HFF-Myc (cell line): ENCODE measurements around the gene PDE4B.

Experiments used
- DNase-seq: peaks from one replicate; pipeline ENCODE4 v3.0.0-alpha.2; 2011; ENCODE audit warnings: low read depth; ENCODE audit errors: extremely low read depth
- H3K4me3 ChIP-seq: replicated peaks from 2 replicates; pipeline ENCODE4 v1.5.1; 2011; ENCODE audit warnings: low read depth, mild to moderate bottlenecking, control low read depth, low read length
- TF ChIP-seq, protein P1 (sequence below): IDR thresholded peaks from 2 replicates; pipeline ENCODE4 v1.5.1; 2012; ENCODE audit warnings: mild to moderate bottlenecking, low read depth, low read length, control low read depth; ENCODE audit errors: missing control alignments

Gene PDE4B

DNA sequence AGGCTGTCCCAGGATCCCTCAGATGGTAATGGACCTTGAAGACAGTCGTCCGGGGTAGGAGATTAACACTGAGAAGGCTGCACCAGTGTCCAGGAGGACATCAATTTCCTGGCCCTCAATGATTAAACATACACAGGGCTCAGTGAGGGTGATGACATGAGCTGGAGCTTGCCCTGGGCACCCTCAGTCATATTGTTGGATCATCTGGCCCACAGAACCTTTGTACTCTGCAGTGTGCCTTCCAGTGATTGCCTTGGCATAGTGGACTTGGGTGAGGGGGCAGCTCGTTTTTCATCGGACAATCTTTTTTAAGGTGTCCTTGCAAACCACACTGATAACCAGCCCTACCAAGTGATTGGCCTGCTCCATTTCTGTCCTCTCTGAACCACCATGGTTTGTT lies 630.1 kb downstream of the PDE4B start:
- TF ChIP-seq, protein P1, sequence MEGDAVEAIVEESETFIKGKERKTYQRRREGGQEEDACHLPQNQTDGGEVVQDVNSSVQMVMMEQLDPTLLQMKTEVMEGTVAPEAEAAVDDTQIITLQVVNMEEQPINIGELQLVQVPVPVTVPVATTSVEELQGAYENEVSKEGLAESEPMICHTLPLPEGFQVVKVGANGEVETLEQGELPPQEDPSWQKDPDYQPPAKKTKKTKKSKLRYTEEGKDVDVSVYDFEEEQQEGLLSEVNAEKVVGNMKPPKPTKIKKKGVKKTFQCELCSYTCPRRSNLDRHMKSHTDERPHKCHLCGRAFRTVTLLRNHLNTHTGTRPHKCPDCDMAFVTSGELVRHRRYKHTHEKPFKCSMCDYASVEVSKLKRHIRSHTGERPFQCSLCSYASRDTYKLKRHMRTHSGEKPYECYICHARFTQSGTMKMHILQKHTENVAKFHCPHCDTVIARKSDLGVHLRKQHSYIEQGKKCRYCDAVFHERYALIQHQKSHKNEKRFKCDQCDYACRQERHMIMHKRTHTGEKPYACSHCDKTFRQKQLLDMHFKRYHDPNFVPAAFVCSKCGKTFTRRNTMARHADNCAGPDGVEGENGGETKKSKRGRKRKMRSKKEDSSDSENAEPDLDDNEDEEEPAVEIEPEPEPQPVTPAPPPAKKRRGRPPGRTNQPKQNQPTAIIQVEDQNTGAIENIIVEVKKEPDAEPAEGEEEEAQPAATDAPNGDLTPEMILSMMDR = no peak
- DNase-seq = no peak
- H3K4me3 ChIP-seq = no peak overlapping the region
